ENCODE results near the gene ZSCAN1.
"Not testable (repeated sequence)": the region's sequence is repeated elsewhere in the genome, so short reads cannot be mapped to it uniquely, and the experiment has no call there.

ZSCAN1 gene, protein sequence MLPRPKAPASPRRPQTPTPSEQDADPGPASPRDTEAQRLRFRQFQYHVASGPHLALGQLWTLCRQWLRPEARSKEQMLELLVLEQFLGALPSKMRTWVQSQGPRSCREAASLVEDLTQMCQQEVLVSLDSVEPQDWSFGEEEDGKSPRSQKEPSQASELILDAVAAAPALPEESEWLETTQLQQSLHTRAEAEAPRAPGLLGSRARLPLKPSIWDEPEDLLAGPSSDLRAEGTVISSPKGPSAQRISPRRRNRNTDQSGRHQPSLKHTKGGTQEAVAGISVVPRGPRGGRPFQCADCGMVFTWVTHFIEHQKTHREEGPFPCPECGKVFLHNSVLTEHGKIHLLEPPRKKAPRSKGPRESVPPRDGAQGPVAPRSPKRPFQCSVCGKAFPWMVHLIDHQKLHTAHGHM

DNA sequence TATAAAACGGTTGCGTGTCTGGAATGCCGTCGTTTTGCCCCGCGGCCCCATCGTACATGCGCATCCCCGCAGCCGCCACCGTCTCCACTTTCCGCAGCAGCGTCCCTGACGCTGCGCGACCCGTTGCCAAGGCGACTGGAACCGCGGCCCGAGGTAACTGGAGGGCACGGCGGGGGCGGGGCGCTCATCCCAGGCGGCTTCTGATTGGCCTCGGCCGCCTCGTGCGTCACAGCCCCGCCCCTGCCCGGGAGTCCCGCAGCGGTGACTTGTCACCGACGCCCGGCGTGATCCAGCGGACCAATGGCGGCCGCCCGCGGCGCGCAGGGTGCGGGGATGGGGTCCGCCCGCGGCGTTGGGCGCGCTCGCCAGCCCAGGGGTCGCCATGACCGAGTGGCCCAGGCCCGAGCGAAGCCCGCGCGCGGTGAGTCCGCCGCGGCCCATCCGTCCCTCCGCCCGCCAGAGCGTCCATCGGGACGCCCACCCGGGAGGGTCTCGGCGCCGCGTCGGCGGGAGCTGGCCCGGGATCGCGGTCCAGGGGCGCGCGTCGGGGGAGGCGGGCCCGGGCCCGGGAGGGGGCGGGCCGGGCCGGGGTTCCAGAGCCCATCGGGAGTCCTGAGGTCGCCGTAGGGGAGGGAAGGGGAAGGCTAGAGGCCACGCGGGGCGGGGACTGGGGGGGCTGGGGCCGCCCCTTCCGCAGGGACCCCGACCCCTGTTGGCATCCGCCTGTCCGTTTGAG, at the start of gene ZSCAN1:
Gene ZSCAN1, plus strand, starts transcription at position 285 of the 736 bp plus-strand sequence. CDS start 3,812 bp downstream, outside the sequence.
- peak; percentile 60 for DNase-seq

DNA sequence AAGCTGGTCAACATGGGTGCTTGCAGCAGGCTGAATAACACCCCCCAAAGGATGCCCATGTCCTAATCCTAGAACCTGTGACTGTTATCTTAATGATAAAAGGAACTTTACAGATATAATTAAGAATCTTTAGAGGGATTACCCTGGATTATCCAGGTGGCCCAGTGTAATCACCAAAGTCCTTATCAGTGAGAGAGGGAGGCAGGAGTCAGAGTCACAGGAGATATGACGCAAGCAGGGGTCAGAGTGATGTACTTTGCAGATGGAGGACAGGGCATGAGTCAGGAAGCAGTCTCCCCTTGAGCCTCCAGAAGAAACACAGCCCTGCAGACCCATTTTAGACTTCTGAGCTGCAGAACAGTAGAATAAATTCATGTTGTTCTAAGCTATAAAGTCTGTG, 41.0 kb upstream of the ZSCAN1 start:
- no peak for DNase-seq

DNA sequence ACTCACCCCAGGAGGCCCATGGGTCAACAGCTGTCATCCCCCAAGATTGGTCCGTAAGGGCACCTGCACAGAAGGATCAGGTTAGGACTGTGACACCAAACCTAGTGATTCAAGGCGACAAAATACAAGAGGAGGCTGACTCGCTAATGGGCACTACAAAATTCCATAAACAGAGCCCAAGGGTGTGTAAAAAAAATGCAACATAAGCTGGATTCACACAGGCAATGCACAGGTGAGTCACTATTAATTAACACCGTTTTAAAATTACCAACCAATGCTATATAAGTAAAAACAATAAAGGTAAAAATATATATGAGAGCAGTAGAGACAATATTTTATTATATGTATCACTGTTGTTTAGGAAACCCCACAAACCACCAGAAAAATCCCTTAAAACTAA, 33.1 kb upstream of the ZSCAN1 start:
- no peak for DNase-seq

DNA sequence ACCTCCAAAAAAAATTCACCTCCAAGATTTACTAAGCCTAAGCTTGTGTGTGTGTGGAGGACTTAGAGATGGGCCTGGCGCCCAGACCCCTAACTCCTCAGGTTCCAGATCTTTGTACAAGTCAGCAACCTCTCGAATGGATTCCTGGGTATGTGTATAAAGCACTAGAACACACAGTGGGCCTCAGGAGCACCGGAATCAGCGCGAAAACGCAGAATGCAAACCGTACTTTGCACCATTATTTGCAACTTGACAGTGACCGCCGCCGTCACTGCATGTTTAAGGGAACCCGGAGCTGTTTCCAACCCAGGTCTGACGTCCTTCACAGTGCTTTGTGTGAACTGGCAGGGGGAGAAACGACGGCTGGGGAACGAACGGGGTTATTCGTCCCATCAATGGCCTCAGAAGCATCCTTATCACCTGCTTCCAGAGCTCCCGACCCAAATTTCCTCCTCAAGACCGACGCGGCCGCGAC, 31.9 kb upstream of the ZSCAN1 start:
- peak; percentile 32 for DNase-seq

DNA sequence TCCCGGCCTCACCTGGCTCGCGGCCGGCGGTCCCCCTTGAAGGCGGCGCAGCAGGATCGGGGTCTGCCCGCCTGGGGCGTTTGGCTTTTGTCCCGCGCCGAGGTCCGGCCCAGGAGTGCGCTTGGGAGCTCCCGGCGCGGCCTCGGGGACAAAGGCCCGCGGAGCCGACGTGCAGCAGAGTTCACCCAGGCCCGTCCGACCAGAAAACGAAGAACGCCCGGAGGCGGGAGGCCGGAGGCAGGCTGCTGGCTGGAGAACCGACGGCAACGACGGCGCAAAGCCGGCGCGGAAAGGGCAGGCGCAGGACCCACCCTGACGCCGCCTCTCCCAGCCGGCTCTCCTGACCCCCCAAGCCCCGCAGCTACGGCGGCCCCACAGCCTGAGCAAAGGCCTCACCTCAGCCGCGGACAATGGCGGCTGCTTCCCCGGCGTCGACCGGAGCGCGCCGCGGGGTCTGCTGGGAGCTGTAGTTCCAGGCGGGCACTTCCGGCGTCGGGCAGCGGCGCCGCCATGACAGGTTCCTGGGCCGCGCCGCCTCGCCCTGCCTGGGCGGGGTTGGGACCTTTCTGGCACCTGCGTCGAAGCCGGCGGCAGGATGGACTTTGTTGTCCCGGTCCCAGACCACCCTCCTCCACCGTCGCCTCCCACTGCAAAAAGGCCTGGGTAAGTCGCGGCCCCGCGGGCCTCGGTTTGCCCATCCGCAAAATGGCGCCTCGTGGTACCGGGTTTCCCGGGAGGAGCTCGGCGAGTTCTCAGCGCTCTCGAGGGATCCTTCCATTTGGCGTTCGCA, 31.2 kb upstream of the ZSCAN1 start, which contains the start of gene ZNF606:
Gene ZNF606, minus strand, starts transcription at position 437 of the 790 bp plus-strand sequence. CDS start 1,501 bp downstream, outside the sequence.
- DNase-seq, result peak; percentile 85

DNA sequence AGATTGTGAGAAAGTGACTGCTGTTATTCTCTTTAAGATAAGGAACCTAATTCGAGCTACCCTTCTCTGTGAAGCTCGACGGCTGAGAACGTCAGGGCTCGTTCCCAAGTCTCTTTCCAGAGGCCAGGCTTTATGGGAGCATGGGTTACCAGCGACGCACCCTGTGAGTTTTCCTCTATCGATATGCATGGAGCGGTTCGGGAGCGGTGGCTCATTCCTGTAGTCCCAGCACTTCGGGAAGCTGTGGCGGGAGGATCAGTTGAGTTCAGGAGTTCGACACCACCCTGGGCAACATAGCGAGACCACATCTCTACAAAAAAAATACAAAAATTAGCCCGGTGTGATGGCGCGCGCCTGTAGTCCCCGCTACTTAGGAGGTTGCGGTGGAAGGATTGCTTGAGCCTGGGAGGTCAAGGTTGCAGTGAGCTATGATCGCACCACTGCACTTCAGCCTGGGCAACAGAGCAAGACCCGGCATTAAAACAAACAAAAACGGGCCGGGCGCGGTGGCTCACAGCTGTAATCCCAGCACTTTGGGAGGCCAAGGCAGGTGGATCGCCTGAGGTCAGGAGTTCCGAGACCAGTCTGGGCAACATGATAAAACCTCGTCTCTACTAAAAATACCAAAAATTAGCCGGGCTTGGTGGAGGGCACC, 30.5 kb upstream of the ZSCAN1 start:
- no peak for DNase-seq

DNA sequence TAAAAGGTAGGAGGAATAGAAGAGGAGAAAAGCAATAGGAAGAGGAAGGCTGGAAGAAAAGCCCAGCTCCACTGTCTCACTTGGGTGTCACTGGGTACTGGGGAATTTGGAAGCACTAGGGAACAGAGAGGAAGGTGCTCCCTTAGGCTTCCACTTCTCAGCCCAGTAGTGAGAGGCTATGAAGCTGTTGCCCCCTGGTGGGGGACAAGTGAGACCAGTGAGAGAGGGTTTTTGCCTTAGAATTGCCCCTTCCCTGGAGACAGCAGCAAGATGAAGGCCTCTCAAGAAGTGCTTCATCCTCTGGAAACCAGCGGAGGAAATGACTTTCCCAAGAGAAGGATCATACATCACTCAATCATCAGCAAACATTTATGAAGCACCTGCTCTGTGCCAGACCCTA, 26.5 kb upstream of the ZSCAN1 start:
- DNase-seq, result no peak

DNA sequence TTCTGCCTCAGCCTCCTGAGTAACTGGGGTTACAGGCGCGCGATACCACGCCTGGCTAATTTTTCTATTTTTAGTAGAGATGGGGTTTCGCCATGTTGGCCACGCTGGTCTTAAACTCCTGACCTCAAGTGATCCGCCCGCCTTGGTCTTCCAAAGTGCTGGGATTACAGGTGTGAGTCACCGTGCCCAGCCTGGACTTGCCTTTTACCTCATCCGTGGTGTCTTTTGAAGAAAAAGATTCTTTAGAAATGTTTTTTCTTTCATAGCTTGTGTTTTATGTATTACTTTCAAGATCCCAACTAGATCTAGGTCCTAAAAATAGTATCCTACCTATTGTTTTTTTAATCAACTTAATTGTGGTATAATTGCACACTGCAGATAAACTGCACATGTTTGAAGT, 24.9 kb upstream of the ZSCAN1 start:
- DNase-seq, result not testable (repeated sequence)

DNA sequence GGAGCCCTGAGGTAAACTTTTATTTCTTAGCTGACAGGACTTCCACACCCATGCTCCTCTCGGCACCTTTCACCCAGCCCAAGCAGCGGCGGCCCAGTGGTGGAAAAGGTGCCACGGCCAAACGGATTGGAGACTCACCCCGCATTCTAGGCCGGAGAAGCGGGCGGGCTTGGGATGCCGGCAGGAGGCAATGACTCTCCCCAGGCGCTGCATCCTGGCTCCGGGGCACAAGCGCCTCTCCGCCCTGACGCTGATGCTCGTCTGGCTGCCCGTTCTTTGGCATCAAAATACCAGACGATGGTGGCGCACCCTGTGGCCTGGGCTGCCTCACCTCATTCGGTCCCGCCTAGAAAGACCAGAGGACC, 24.5 kb upstream of the ZSCAN1 start:
- no peak for DNase-seq

DNA sequence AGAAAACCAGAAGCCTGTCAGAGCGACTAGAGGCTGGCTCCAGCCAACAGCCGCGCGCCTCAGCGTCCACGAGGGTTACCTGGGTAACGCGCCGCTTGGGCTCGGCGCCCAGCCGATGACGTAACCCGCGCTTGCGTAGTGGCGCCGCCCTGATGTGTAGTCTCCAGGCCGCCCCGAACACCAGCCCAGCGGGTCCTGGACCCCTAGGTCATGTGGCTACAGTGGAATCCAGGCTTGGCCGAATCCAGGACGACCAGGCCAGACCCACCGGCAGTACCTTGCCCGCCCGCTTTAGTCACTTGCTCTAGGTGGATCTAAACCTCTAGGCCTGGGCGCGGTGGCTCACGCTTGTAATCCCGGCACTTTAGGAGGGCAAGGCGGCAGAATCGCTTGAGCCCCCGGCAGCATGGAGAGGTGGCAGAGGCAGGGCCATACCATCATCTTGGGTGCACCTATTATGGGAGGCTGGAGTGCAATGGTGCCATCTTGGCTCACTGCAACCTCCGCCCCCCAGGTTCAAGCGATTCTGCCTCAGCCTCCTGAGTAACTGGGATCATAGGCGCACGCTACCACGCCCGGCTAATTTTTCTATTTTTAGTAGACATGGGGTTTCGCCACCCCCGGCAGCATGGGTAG, 24.0 kb upstream of the ZSCAN1 start:
- peak; percentile 51 for DNase-seq

DNA sequence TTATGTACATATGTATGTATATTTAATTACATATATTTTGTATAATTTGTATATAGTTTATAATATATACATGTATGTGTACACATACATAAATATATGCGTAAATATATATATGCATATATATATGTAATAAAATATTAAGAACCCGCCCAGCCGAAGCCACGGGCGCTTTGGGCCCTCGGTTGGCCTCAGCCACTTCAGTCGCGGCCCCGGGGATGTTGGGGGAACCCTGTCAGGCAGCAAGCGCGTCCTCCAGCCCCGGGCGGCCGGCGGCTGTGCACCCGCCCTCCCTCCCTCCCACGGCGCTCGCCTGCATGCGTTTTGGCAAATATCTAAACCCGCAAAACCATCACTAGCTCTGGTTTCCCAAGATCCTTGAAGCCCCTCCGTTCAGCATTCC, 23.3 kb upstream of the ZSCAN1 start:
- DNase-seq, result no peak

DNA sequence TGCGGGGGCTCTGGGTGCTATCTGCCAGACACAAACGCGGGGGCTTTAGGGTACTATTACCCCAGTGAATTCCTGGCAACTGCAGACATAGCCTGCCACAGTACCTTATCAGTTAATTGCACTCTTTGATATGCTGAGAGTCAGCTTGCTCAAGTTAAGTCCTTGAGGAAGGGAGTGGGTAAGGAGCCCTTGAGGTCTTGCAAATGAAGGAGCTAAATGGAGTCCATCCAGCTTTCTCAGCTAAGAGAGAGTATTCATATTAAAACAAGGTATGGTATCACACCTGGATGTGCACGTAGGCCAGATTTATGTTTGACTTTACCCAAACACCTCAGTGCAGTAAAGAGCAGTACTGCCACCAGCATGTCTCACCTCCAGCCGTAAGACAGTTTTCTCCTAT, 19.7 kb upstream of the ZSCAN1 start:
- DNase-seq, result no peak

DNA sequence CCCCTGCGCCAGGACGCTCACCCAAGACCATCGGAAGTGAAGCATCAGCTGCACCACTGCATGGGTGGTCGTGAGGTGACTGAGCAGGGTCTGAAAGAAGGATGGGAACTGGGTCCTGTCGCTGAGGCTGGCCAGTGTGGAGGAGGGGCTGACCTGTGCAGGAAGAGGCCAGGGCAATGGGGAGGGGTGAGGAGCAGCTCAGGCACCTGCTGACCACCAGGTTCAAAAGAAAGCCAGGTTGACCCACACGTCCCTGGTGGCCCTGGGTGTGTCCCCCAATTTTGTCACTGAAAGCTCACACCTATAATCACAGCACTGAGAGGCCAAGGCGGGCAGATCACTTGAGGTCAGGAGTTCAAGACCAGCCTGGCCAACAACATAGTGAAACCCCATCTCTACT, 13.7 kb upstream of the ZSCAN1 start:
- no peak for DNase-seq

DNA sequence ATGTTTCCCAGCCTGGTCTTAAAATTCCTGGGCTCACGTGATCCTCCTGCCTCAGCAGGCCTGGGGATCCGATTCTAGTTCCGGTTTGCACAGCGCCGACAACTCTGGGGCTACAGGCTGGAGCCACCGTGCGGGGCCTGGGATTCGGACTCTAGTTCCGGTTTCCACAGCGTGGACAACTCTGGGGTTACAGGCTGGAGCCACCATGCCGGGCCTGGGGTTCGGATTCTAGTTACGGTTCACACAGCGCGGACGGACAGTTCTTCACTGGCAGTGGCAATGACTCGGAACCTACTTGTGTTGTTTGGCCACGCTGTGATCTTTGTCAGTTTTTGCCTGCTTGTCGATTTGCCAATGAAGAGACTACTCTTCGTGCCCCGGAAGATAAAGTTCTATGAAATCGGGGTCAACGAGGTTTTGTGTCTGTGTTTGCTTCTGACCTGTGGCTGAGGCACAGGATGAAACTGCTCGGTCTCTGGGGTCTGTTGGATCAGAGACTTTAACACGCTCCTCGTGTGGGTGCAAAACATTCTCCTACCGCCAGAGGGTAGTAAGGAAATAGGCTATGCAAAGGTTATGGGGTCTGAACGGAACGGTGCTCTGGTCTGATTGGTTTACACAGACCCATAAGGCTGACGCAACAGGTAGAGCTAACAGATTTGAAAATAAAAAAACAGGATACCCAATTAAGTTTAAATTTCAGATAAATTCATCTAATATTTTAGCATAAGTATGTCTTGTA, 12.1 kb upstream of the ZSCAN1 start:
- no peak for DNase-seq

DNA sequence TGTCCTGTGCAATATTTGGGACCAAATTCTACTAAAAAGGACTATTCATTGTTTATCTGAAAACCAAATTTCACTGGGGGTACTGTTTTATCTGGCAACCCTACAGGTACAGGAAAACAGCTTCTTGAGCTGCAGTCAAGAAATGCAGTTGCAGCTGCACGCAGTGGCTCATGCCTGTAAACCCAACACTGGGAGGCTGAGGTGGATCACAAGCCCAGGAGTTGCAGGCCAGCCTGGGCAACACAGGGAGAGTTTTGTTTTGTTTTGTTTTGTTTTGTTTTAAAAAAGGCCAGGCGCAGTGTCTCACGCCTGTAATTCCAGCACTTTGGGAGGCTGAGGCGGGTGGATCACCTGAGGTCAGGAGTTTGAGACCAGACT, 11.6 kb upstream of the ZSCAN1 start:
- DNase-seq, result no peak

DNA sequence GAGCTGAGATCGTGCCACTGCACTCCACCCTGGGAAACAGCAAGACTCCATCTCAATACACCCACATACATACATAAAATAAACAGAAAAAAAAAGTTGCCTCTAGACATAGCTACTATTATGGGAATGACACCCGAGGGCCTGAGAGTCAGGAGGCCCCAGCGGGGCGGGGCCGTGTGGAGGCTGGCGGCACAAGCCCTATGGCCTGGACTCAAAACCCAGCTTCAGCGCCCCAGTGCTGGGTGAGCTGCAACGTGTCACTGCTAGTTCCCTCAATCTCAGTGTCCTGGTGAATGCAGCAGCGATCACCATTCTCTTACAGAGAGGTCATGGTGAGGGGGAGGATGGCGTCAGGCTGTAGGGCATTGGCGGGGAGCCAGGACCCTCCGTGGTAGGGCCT, 9.2 kb upstream of the ZSCAN1 start:
- no peak for DNase-seq

DNA sequence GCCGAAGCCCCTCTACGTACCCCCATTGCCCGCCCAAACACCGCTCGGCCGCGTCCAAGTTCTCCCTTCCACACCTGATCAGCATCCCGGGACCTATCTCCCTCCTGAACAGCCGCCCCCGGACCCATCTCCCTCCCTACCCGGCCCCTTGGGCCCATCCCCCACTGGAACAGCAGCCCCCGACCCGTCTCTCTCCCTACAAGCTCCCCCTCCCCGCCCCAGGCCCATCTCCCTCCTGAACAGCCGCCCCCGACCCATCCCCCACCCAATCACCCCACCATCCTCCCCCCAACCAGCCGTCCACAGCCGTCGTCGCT, 610 bp downstream of the ZSCAN1 start:
- DNase-seq, result no peak

DNA sequence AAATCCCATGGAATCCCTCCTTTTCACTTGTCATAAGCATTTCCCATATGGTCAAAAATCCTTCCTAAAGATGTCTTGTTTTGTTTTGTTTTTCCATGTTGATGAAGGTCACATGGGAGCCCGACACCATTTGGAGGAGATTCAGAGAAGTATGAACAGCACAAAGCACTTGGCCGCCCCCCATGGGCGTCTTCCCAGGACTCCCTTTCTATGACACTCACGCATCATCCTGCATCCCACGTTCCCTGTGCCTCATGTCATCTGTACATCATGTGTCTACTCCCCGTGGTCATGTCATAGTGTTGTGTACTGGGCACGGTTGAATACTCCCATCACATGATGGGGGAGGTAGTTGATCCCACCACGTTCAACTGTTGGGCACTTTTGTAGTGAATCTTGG, 2.0 kb downstream of the ZSCAN1 start:
- no peak for DNase-seq

DNA sequence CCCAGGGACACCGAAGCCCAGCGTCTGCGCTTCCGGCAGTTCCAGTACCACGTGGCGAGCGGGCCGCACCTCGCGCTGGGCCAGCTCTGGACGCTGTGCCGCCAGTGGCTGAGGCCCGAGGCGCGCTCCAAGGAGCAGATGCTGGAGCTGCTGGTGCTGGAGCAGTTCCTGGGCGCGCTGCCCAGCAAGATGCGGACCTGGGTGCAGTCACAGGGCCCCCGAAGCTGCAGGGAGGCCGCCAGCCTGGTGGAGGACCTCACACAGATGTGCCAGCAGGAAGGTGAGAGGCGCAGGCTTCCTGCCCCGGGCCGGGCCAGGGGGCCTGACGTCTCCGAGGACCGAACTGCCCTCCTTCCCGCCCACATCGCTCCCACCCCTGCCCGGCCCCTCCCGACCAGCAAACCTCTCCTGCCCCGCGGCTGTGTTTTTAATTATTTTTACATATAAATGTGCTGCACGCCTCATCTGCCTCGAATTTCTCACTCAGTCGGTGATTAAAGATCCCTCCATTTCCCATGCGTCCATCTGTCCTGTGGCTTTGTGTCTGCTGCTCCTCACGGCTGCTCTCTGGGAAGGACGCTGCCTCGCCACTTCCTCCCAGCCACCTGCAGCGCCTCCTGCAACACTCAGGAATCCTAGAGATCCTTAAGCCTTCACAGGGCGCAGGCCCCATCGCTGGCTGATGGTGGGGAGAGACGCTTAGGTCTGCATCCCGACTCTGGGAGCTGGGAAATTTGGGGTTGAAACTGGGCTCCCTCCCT, 4.3 kb downstream of the ZSCAN1 start:
- DNase-seq, result no peak

DNA sequence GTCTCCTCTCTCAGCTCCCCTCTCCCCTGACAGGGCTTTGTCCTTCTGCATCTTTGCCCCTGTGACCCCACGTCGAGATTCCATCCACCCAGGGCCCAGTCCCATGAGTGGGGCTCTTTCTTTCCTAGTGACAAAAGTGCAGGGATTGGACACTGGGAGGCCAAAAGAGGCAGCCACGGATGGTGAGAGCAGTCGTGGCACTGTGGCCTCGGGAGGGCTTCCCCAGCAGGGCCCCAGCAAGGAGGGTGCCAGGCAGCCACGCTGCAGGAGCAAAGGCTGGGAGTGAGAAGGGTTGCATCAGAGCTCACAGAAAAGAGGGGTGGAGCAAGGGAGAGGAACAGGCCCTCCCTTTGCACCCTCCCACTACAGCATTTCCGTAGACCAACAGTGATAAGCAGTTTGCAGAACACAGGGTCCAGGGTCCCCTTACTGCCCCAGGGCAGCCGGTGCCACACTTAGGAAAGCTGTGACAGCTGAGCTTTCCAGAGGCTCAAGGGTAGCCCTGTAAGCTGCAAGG, 4.9 kb downstream of the ZSCAN1 start:
- no peak for DNase-seq

Measured in activated CD4-positive, CD25-positive, alpha-beta regulatory T cell treated with anti-CD3 and anti-CD28 coated beads, Interleukin-2, amount 50 U/mL, for 72 hours (primary cell).